Activated T-helper 1 cell treated with anti-CD3 and anti-CD28 coated beads, Interleukin-12 subunit alpha, Interleukin-12 subunit beta, Interleukin-2, Interleukin-4 antibody, amounts not matched to agents 30 ng/mL and 10 ng/mL and 1 ng/mL, durations not matched to agents 14 hours and 24 hours and 36 hours (primary cell): ENCODE data around the gene LY6G6C. TPM values are rescaled to one million over a fixed set of nuclear protein-coding genes. Genes with fewer than 3 reads are reported as not detected.

Experiments
- DNase-seq: peaks from one replicate; pipeline ENCODE4 v3.0.0; 2021; ENCODE audit warnings: low spot score
- H3K27ac Mint-ChIP-seq: one replicate; pipeline ENCODE4 v1.8.0; 2021; ENCODE audit warnings: mild to moderate bottlenecking, mixed read lengths
- H3K27me3 Mint-ChIP-seq: one replicate; pipeline ENCODE4 v1.8.0; 2022; ENCODE audit warnings: mild to moderate bottlenecking, moderate library complexity, mixed read lengths; ENCODE audit not compliant: insufficient read depth
- H3K36me3 Mint-ChIP-seq: one replicate; pipeline ENCODE4 v1.8.0; 2021; ENCODE audit warnings: low read depth, mixed read lengths
- H3K4me1 Mint-ChIP-seq: one replicate; pipeline ENCODE4 v1.8.0; 2021; ENCODE audit warnings: low read depth, mixed read lengths
- H3K4me3 Mint-ChIP-seq: one replicate; pipeline ENCODE4 v1.8.0; 2021; ENCODE audit warnings: mild to moderate bottlenecking, moderate library complexity, mixed read lengths
- H3K9me3 Mint-ChIP-seq: one replicate; pipeline ENCODE4 v1.8.0; 2021; ENCODE audit warnings: mixed read lengths
- intact Hi-C: fragments of 100-400 bp; cut with micrococcal nuclease; formaldehyde crosslinking; loops from one replicate; pipeline ENCODE4 v1.15.1; 2024
- total RNA-seq: library from RNA; stranded (reverse); gene quantifications from 2 replicates; pipeline ENCODE4 v1.2.3, GENCODE V29; 2022

The LY6G6C gene
- total RNA-seq, 1 donor from 2014 or later = not detected

- Mint-ChIP-seq H3K9me3 (no peaks in the 10 kb centered on the region), H3K4me3 (no peak overlapping the region), H3K27ac (no peak overlapping the region), H3K36me3 (peaks cover 30% of the 10 kb centered on the region), H3K27me3 (no peaks in the 10 kb centered on the region), H3K4me1 (no peaks in the 10 kb centered on the region)
- intact Hi-C loops = no loop called here
- DNase-seq = no peak
Observed at GRCh38 chr6:31761343-31761742, 39.8 kb upstream of the LY6G6C start.

GRCh38 chr6:31760790-31761189, 39.2 kb upstream of the LY6G6C start:
- Mint-ChIP-seq H3K36me3 (peaks cover 30% of the 10 kb centered on the region), H3K4me1 (no peaks in the 10 kb centered on the region), H3K27ac (no peak overlapping the region), H3K4me3 (no peak overlapping the region), H3K27me3 (no peaks in the 10 kb centered on the region), H3K9me3 (no peaks in the 10 kb centered on the region)
- DNase-seq = no peak
- intact Hi-C loops = no loop called here

DNA sequence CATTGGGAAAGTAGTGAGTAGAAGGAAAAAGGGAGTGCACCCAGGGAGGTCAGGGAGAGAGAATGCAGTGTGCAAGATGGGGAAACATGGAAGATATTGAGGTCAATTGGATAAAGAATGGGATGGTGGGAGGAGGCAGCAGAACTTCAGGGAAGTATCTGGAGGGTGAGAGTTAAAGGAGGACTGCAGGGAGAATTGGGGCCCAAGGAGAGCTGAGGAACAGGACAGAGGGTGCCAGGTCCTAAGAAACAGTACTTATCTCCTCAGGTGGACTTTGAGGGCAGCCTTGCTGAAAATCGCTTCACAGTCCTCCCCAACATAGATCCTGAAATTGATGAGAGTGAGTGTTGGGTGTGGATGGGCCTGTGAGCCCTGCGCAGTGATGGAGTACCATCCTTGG, 36.7 kb upstream of the LY6G6C start:
- no peaks in the 10 kb centered on the region for H3K9me3 Mint-ChIP-seq
- DNase-seq = no peak
- H3K36me3 Mint-ChIP-seq = peaks cover 28% of the 10 kb centered on the region
- intact Hi-C loops = no loop called here
- H3K27me3 Mint-ChIP-seq = no peaks in the 10 kb centered on the region
- H3K4me3 Mint-ChIP-seq = no peak overlapping the region
- H3K4me1 Mint-ChIP-seq = no peaks in the 10 kb centered on the region
- H3K27ac Mint-ChIP-seq = no peak overlapping the region

GRCh38 chr6:31752739-31753319, 31.3 kb upstream of the LY6G6C start:
- H3K4me3 Mint-ChIP-seq = no peak overlapping the region
- no peaks in the 10 kb centered on the region for H3K27me3 Mint-ChIP-seq
- intact Hi-C loops = no loop called here
- H3K4me1 Mint-ChIP-seq = peaks cover 5% of the 10 kb centered on the region
- no peak for DNase-seq
- H3K9me3 Mint-ChIP-seq = no peaks in the 10 kb centered on the region
- no peak overlapping the region for H3K27ac Mint-ChIP-seq
- peaks cover 13% of the 10 kb centered on the region for H3K36me3 Mint-ChIP-seq

- no peak overlapping the region for H3K4me3 Mint-ChIP-seq
- no peaks in the 10 kb centered on the region for H3K27me3 Mint-ChIP-seq
- peaks cover 5% of the 10 kb centered on the region for H3K4me1 Mint-ChIP-seq
- no peak overlapping the region for H3K27ac Mint-ChIP-seq
- H3K9me3 Mint-ChIP-seq = no peaks in the 10 kb centered on the region
- intact Hi-C loops = no loop called here
- peaks cover 18% of the 10 kb centered on the region for H3K36me3 Mint-ChIP-seq
- DNase-seq = no peak
Observed at GRCh38 chr6:31750411-31751022, 29.0 kb upstream of the LY6G6C start.

- no peaks in the 10 kb centered on the region for H3K27me3 Mint-ChIP-seq
- no peak overlapping the region for H3K27ac Mint-ChIP-seq
- peaks cover 23% of the 10 kb centered on the region for H3K36me3 Mint-ChIP-seq
- H3K4me1 Mint-ChIP-seq = peaks cover 6% of the 10 kb centered on the region
- no peak overlapping the region for H3K4me3 Mint-ChIP-seq
- H3K9me3 Mint-ChIP-seq = no peaks in the 10 kb centered on the region
- intact Hi-C loops = no loop called here
- no peak for DNase-seq
Observed at GRCh38 chr6:31749301-31750036, 27.9 kb upstream of the LY6G6C start.

- Mint-ChIP-seq H3K4me1 (peaks cover 32% of the 10 kb centered on the region), H3K27ac (peak overlapping the region; percentile 57), H3K9me3 (no peaks in the 10 kb centered on the region), H3K4me3 (no peak overlapping the region), H3K27me3 (no peaks in the 10 kb centered on the region), H3K36me3 (peaks cover 35% of the 10 kb centered on the region)
- no peak for DNase-seq
- intact Hi-C loops = no loop called here
Observed at GRCh38 chr6:31744422-31744821, 22.9 kb upstream of the LY6G6C start.

GRCh38 chr6:31742894-31743293, 21.3 kb upstream of the LY6G6C start:
- Mint-ChIP-seq H3K4me3 (peak overlapping the region; percentile 13), H3K9me3 (no peaks in the 10 kb centered on the region), H3K27me3 (no peaks in the 10 kb centered on the region), H3K36me3 (peaks cover 32% of the 10 kb centered on the region), H3K27ac (no peak overlapping the region), H3K4me1 (peaks cover 47% of the 10 kb centered on the region)
- DNase-seq = no peak
- intact Hi-C loops = no loop called here

DNA sequence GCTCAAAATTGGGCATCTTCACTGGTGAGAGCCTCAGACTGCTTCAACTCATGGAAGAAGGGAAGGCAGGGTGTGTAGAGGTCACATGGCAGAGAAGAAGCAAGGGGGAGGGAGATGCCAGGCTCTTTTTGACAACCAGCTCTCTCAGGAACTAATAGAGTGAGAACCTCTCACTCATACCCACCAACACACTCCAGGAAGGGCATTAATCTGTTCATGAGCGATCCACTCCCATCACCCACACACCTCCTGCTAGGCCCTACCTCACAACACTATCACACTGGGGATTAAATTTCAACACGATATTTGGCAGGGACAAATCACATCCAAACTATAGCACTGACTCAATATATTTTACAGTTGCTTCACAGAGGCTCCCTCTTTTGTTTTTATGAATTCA, 20.3 kb upstream of the LY6G6C start:
- intact Hi-C loops = no loop called here
- Mint-ChIP-seq H3K27ac (no peak overlapping the region), H3K27me3 (no peaks in the 10 kb centered on the region), H3K4me3 (peak overlapping the region; percentile 90), H3K9me3 (no peaks in the 10 kb centered on the region), H3K36me3 (peaks cover 29% of the 10 kb centered on the region), H3K4me1 (peaks cover 58% of the 10 kb centered on the region)
- no peak for DNase-seq

GRCh38 chr6:31740397-31741223, 19.1 kb upstream of the LY6G6C start:
- H3K9me3 Mint-ChIP-seq = no peaks in the 10 kb centered on the region
- peaks cover 3% of the 10 kb centered on the region for H3K27me3 Mint-ChIP-seq
- peak overlapping the region; percentile 99 for H3K27ac Mint-ChIP-seq
- intact Hi-C loops = no loop called here
- peaks cover 61% of the 10 kb centered on the region for H3K4me1 Mint-ChIP-seq
- H3K4me3 Mint-ChIP-seq = peak overlapping the region; percentile 90
- DNase-seq = no peak
- H3K36me3 Mint-ChIP-seq = peaks cover 30% of the 10 kb centered on the region

- Mint-ChIP-seq H3K9me3 (no peaks in the 10 kb centered on the region), H3K4me1 (peaks cover 64% of the 10 kb centered on the region), H3K4me3 (peak within 1 kb of the TSS; percentile 98), H3K36me3 (peaks cover 31% of the 10 kb centered on the region), H3K27me3 (peaks cover 3% of the 10 kb centered on the region), H3K27ac (peak within 1 kb of the TSS; percentile 99)
- intact Hi-C loops = loop anchor here (1.0 to 5.0 kb wide), 9 partner anchors 55 to 438 kb away; partner anchors contain the start of genes ATP6V1G2, HSPA1B, LTA and NFKBIL1
- peak; percentile 97 for DNase-seq
Observed at GRCh38 chr6:31739639-31740396, 18.3 kb upstream of the LY6G6C start, which contains the start of gene MSH5. Gene MSH5, plus strand, starts transcription at chr6:31740005. Its CDS starts 462 bp downstream, at chr6:31740467.
